PC-9 (cell line): ENCODE results near the gene HBA1. TPM values are rescaled to one million over a fixed set of nuclear protein-coding genes. Genes with fewer than 3 reads are reported as not detected.
"Not testable (repeated sequence)": the region's sequence is repeated elsewhere in the genome, so short reads cannot be mapped to it uniquely, and the experiment has no call there.

Source experiments
- Bru-seq: library from RNA; stranded (reverse); fragments of 400-500 nt; gene quantifications from one replicate; lab custom pipeline; 2021; lab: Mats Ljungman, UMichigan
- BruChase-seq, 2 experiments: library from RNA; stranded (reverse); fragments of 400-500 nt; gene quantifications; one replicate each; lab custom pipeline; 2021; lab: Mats Ljungman, UMichigan
- BruUV-seq: library from RNA; stranded (reverse); fragments of 400-500 nt; replicated peaks from 2 replicates; lab custom pipeline; 2021; lab: Mats Ljungman, UMichigan
- CTCF ChIA-PET: fragments of 300-600 bp; sonication (Branson Sonifier 250); formaldehyde crosslinking; loops from one replicate; lab custom pipeline; 2022; ENCODE audit warnings: antibody characterized with exemption; lab: Charles Lee
- POLR2A ChIA-PET: fragments of 300-600 bp; sonication (Branson Sonifier 250); formaldehyde crosslinking; loops from one replicate; lab custom pipeline; 2022; ENCODE audit warnings: antibody characterized with exemption; ENCODE audit not compliant: unreplicated experiment; lab: Charles Lee
- DNase-seq, 2 experiments: peaks; one replicate each; pipeline versions ENCODE4 v3.0.0 to v3.0.0-alpha.2; 2015 to 2022; ENCODE audit warnings: mixed read lengths in 1 of 2
- H2AFZ ChIP-seq: fragments of 200-600 bp; sonication (generic); 2 replicates; pipeline ENCODE4 v1.8.1; 2017; ENCODE audit warnings: antibody characterized with exemption
- H3F3A ChIP-seq: fragments of 200-600 bp; sonication (generic); 2 replicates; pipeline ENCODE4 v1.8.1; 2017; ENCODE audit warnings: antibody characterized with exemption, mild to moderate bottlenecking, low read depth; ENCODE audit not compliant: insufficient read depth
- H3K27ac ChIP-seq: fragments of 200-600 bp; sonication (generic); 2 replicates; pipeline ENCODE4 v1.6.1; 2016; ENCODE audit warnings: mixed run types
- H3K27me3 ChIP-seq: fragments of 200-600 bp; sonication (generic); 2 replicates; pipeline ENCODE4 v1.6.1; 2016; ENCODE audit warnings: low read depth, mixed run types; ENCODE audit not compliant: insufficient read depth
- H3K36me3 ChIP-seq: fragments of 200-600 bp; sonication (generic); 2 replicates; pipeline ENCODE4 v1.6.1; 2016; ENCODE audit warnings: low read depth, mixed run types
- H3K4me1 ChIP-seq: fragments of 200-600 bp; sonication (generic); replicated peaks from 2 replicates; pipeline ENCODE4 v1.6.1; 2016; ENCODE audit warnings: mixed run types; ENCODE audit not compliant: insufficient read depth
- H3K4me2 ChIP-seq: fragments of 200-600 bp; sonication (generic); 2 replicates; pipeline ENCODE4 v1.6.1; 2017; ENCODE audit warnings: mixed run types
- H3K4me3 ChIP-seq: fragments of 200-600 bp; sonication (generic); 2 replicates; pipeline ENCODE4 v1.6.1; 2016; ENCODE audit warnings: mixed run types
- H3K79me2 ChIP-seq: fragments of 200-600 bp; sonication (generic); 2 replicates; pipeline ENCODE4 v1.6.1; 2017; ENCODE audit warnings: low read depth, mixed run types
- H3K9me2 ChIP-seq: fragments of 200-600 bp; sonication (generic); 2 replicates; pipeline ENCODE4 v1.8.1; 2017; ENCODE audit warnings: mild to moderate bottlenecking; ENCODE audit not compliant: insufficient read depth
- H3K9me3 ChIP-seq: fragments of 200-600 bp; sonication (generic); 2 replicates; pipeline ENCODE4 v1.8.1; 2016; ENCODE audit warnings: low read depth; ENCODE audit not compliant: insufficient read depth
- H4K20me1 ChIP-seq: fragments of 200-600 bp; sonication (generic); 2 replicates; pipeline ENCODE4 v1.8.1; 2017; ENCODE audit not compliant: insufficient read depth
- EZH2 ChIP-seq: fragments of 200-600 bp; sonication (generic); IDR thresholded peaks from 2 replicates; pipeline ENCODE4 v1.8.0; 2017; ENCODE audit warnings: antibody characterized with exemption, low read depth
- intact Hi-C: fragments of 100-400 bp; cut with micrococcal nuclease; formaldehyde crosslinking; loops from one replicate; pipeline ENCODE4 v1.10.0; 2022; ENCODE audit not compliant: unreplicated experiment
- long read RNA-seq: library from polyadenylated mRNA; stranded (forward); transcript quantifications from one replicate; pipeline ENCODE4 v2.0.0, GENCODE V29; 2022
- total RNA-seq: library from RNA; stranded (reverse); gene quantifications from 2 replicates; pipeline ENCODE4 v1.2.3, GENCODE V29; 2021
- TF ChIP-seq, protein P1 (sequence below): fragments of 200-600 bp; sonication (generic); conservative IDR thresholded peaks from 2 replicates; pipeline ENCODE4 v1.6.1; 2017; ENCODE audit warnings: mixed run types, antibody characterized with exemption, mild to moderate bottlenecking, moderate library complexity

The HBA1 gene
- total RNA-seq (not detected in 2 replicates), Bru-seq, nascent RNA (not detected), BruChase-seq, experiment 1, labeled RNA remaining after a 2-hour chase (not detected), BruChase-seq, experiment 2, labeled RNA remaining after a 6-hour chase (not detected)
- long read RNA-seq: 0 reads

DNA sequence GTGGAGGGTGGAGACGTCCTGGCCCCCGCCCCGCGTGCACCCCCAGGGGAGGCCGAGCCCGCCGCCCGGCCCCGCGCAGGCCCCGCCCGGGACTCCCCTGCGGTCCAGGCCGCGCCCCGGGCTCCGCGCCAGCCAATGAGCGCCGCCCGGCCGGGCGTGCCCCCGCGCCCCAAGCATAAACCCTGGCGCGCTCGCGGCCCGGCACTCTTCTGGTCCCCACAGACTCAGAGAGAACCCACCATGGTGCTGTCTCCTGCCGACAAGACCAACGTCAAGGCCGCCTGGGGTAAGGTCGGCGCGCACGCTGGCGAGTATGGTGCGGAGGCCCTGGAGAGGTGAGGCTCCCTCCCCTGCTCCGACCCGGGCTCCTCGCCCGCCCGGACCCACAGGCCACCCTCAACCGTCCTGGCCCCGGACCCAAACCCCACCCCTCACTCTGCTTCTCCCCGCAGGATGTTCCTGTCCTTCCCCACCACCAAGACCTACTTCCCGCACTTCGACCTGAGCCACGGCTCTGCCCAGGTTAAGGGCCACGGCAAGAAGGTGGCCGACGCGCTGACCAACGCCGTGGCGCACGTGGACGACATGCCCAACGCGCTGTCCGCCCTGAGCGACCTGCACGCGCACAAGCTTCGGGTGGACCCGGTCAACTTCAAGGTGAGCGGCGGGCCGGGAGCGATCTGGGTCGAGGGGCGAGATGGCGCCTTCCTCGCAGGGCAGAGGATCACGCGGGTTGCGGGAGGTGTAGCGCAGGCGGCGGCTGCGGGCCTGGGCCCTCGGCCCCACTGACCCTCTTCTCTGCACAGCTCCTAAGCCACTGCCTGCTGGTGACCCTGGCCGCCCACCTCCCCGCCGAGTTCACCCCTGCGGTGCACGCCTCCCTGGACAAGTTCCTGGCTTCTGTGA lies at the start of gene HBA1:
Gene HBA1 (plus strand): TSS at position 204 of the 906 bp plus-strand sequence. CDS start 37 bp downstream, at position 241.
- H3K79me2 ChIP-seq, H3K4me2 ChIP-seq, CTCF ChIA-PET, H3K27ac ChIP-seq, H3K36me3 ChIP-seq, intact Hi-C loops, POLR2A ChIA-PET, H3K9me3 ChIP-seq, DNase-seq, H3K9me2 ChIP-seq, BruUV-seq, H2AFZ ChIP-seq, H4K20me1 ChIP-seq, H3K4me1 ChIP-seq, H3K4me3 ChIP-seq: not testable (repeated sequence)
- H3K27me3 ChIP-seq: peaks cover 18% of the 10 kb centered on the region
- peaks cover 16% of the 10 kb centered on the region; the same call in 1 of the 2 replicates for H3F3A ChIP-seq

DNA sequence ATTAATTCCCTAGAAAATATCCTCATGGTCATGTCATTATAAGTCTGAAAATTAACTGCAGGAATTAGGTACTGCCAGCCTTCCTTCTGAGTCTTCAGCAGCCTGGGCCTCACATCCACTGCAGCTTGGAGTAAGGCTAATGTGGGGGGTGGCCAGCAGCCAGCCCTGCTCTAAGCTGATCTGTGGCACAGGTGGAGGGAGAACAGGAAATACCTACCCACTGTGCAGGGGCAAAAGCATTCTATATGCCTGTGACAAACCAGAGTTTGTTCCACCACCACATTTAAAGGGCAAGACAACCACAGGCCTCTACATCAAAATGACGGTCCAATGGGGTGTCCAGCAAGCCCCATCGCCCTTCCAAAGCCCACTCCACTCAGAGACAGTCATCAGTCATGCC lies 47.4 kb upstream of the HBA1 start:
- Histone ChIP-seq H3K4me2 (no peak overlapping the region), H3K27me3 (no peaks in the 10 kb centered on the region), H3K27ac (no peak overlapping the region), H3K9me3 (no peaks in the 10 kb centered on the region), H4K20me1 (peaks cover 12% of the 10 kb centered on the region), H3F3A (no peaks in the 10 kb centered on the region), H3K79me2 (peaks cover 16% of the 10 kb centered on the region), H2AFZ (no peak overlapping the region), H3K4me1 (no peaks in the 10 kb centered on the region), H3K9me2 (no peaks in the 10 kb centered on the region), H3K36me3 (no peaks in the 10 kb centered on the region), H3K4me3 (no peak overlapping the region)
- ChIA-PET POLR2A (no interaction called here), CTCF (interaction anchor here (0.6 kb wide), 1 partner anchor 22 kb away, joined by 3 read pairs; no protein-coding TSS in a partner anchor)
- no peak for DNase-seq
- TF ChIP-seq, protein P1, sequence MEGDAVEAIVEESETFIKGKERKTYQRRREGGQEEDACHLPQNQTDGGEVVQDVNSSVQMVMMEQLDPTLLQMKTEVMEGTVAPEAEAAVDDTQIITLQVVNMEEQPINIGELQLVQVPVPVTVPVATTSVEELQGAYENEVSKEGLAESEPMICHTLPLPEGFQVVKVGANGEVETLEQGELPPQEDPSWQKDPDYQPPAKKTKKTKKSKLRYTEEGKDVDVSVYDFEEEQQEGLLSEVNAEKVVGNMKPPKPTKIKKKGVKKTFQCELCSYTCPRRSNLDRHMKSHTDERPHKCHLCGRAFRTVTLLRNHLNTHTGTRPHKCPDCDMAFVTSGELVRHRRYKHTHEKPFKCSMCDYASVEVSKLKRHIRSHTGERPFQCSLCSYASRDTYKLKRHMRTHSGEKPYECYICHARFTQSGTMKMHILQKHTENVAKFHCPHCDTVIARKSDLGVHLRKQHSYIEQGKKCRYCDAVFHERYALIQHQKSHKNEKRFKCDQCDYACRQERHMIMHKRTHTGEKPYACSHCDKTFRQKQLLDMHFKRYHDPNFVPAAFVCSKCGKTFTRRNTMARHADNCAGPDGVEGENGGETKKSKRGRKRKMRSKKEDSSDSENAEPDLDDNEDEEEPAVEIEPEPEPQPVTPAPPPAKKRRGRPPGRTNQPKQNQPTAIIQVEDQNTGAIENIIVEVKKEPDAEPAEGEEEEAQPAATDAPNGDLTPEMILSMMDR: no peak
- TF ChIP-seq EZH2: no peak
- no TSS peak for BruUV-seq
- intact Hi-C loops: no loop called here

DNA sequence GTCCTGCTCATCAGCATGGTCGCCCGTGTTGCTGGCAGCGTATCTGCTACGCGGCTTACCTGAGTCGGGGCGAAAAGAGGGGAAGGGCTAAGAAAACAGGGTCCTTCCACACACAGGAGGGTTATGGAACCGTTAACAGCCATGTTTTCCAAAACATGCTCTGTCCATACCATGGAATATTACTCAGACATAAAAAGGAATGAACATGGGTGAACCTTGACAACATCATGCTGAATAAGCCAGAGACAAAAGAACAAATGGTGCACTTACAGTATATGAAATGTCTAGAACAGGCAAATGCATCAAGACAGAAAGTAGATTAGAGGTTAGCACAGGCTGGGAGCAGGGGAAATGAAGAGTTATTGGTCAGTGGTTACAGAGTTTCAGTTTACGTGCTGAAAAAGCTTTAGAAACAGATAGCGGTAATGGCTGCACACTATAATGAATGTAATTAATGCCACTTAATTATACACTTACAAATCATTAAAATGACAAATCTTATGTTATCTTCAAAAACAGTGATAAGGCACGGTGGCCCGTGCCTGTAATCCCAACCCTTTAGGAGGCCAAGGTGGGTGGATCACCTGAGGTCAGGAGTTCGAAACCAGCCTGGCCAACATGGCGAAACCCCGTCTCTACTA lies 45.8 kb upstream of the HBA1 start:
- no peak for TF ChIP-seq EZH2
- TF ChIP-seq, protein P1: no peak
- H2AFZ ChIP-seq: no peak overlapping the region
- intact Hi-C loops: no loop called here
- no peak overlapping the region for H3K4me2 ChIP-seq
- BruUV-seq: no TSS peak
- H3K36me3 ChIP-seq: no peaks in the 10 kb centered on the region
- CTCF ChIA-PET: no interaction called here
- no peaks in the 10 kb centered on the region for H3K9me2 ChIP-seq
- H3K27me3 ChIP-seq: no peaks in the 10 kb centered on the region
- peaks cover 12% of the 10 kb centered on the region for H4K20me1 ChIP-seq
- H3K4me1 ChIP-seq: no peaks in the 10 kb centered on the region
- POLR2A ChIA-PET: interaction anchor here (0.6 kb wide), 1 partner anchor 125 kb away, joined by 3 read pairs; no protein-coding TSS in a partner anchor
- H3K79me2 ChIP-seq: peaks cover 29% of the 10 kb centered on the region
- no peak overlapping the region for H3K27ac ChIP-seq
- no peaks in the 10 kb centered on the region for H3K9me3 ChIP-seq
- peaks cover 5% of the 10 kb centered on the region; the same call in 1 of the 2 replicates for H3F3A ChIP-seq
- H3K4me3 ChIP-seq: no peak overlapping the region
- no peak for DNase-seq
